Neural progenitor cell (in vitro differentiated cells): ENCODE data around the gene NPFFR2. TPM values are rescaled to one million over a fixed set of nuclear protein-coding genes. Genes with fewer than 3 reads are reported as not detected.

ENCODE experiments used
- DNase-seq: peaks from one replicate; pipeline ENCODE4 v3.0.0-alpha.2; 2016; ENCODE audit warnings: low spot score
- H2AFZ ChIP-seq: fragments of 200-600 bp; sonication (generic); replicated peaks from 2 replicates; pipeline ENCODE4 v1.6.1; 2016; ENCODE audit warnings: antibody characterized with exemption
- H3F3A ChIP-seq: fragments of 200-600 bp; sonication (generic); 2 replicates; pipeline ENCODE4 v1.6.1; 2016; ENCODE audit warnings: antibody characterized with exemption, low read depth
- H3K27ac ChIP-seq: fragments of 200-600 bp; sonication (generic); 2 replicates; pipeline ENCODE4 v1.5.1; 2016; ENCODE audit warnings: mild to moderate bottlenecking
- H3K27me3 ChIP-seq: fragments of 200-600 bp; sonication (generic); 2 replicates; pipeline ENCODE4 v1.6.1; 2016; ENCODE audit warnings: mild to moderate bottlenecking, moderate library complexity
- H3K36me3 ChIP-seq: fragments of 200-600 bp; sonication (generic); 2 replicates; pipeline ENCODE4 v1.5.1; 2016
- H3K4me1 ChIP-seq: fragments of 200-600 bp; sonication (generic); 2 replicates; pipeline ENCODE4 v1.6.1; 2016; ENCODE audit warnings: mixed run types
- H3K4me2 ChIP-seq: fragments of 200-600 bp; sonication (generic); 2 replicates; pipeline ENCODE4 v1.6.1; 2016
- H3K4me3 ChIP-seq: fragments of 200-600 bp; sonication (generic); 2 replicates; pipeline ENCODE4 v1.5.1; 2016
- H3K79me2 ChIP-seq: fragments of 200-600 bp; sonication (generic); 2 replicates; pipeline ENCODE4 v1.6.1; 2016; ENCODE audit warnings: low read depth
- H3K9ac ChIP-seq: fragments of 200-600 bp; sonication (generic); 2 replicates; pipeline ENCODE4 v1.6.1; 2016
- H3K9me3 ChIP-seq: fragments of 200-600 bp; sonication (generic); 2 replicates; pipeline ENCODE4 v1.5.1; 2016; ENCODE audit warnings: low read depth
- H4K20me1 ChIP-seq: fragments of 200-600 bp; sonication (generic); 2 replicates; pipeline ENCODE4 v1.6.1; 2016; ENCODE audit warnings: low read depth
- H3K27ac Mint-ChIP-seq: 3 replicates; pipeline ENCODE4 v1.8.0; 2021; ENCODE audit warnings: mixed read lengths
- H3K27me3 Mint-ChIP-seq: 2 replicates; pipeline ENCODE4 v1.8.0; 2022; ENCODE audit warnings: low read depth, mild to moderate bottlenecking, inconsistent platforms, moderate library complexity, mixed read lengths; ENCODE audit not compliant: insufficient read depth
- H3K36me3 Mint-ChIP-seq: 3 replicates; pipeline ENCODE4 v1.8.0; 2021; ENCODE audit warnings: mixed read lengths
- H3K4me1 Mint-ChIP-seq: 3 replicates; pipeline ENCODE4 v1.8.0; 2021; ENCODE audit warnings: mixed read lengths
- H3K4me3 Mint-ChIP-seq: 3 replicates; pipeline ENCODE4 v1.8.0; 2021; ENCODE audit warnings: mild to moderate bottlenecking, moderate library complexity, mixed read lengths
- H3K9me3 Mint-ChIP-seq: 3 replicates; pipeline ENCODE4 v1.8.0; 2020; ENCODE audit warnings: mixed read lengths
- CTCF ChIP-seq: fragments of 200-600 bp; sonication (generic); IDR thresholded peaks from 2 replicates; pipeline ENCODE4 v1.5.1; 2017; ENCODE audit warnings: antibody characterized with exemption, mild to moderate bottlenecking
- EZH2 ChIP-seq: fragments of 200-600 bp; sonication (generic); IDR thresholded peaks from 2 replicates; pipeline ENCODE4 v1.6.1; 2017; ENCODE audit warnings: antibody characterized with exemption, mild to moderate bottlenecking, moderate library complexity
- EZH2phosphoT487 ChIP-seq: fragments of 200-600 bp; sonication (generic); IDR thresholded peaks from 2 replicates; pipeline ENCODE4 v1.6.1; 2017; ENCODE audit warnings: antibody characterized with exemption
- total RNA-seq: library from RNA; depleted of rRNA; stranded (reverse); fragments of >200 nt; gene quantifications from 2 replicates; pipeline ENCODE4 v1.2.3, GENCODE V29; 2015; ENCODE audit warnings: low replicate concordance

The NPFFR2 gene
- total RNA-seq: 0.62 and 2.1 TPM in 2 replicates

DNA sequence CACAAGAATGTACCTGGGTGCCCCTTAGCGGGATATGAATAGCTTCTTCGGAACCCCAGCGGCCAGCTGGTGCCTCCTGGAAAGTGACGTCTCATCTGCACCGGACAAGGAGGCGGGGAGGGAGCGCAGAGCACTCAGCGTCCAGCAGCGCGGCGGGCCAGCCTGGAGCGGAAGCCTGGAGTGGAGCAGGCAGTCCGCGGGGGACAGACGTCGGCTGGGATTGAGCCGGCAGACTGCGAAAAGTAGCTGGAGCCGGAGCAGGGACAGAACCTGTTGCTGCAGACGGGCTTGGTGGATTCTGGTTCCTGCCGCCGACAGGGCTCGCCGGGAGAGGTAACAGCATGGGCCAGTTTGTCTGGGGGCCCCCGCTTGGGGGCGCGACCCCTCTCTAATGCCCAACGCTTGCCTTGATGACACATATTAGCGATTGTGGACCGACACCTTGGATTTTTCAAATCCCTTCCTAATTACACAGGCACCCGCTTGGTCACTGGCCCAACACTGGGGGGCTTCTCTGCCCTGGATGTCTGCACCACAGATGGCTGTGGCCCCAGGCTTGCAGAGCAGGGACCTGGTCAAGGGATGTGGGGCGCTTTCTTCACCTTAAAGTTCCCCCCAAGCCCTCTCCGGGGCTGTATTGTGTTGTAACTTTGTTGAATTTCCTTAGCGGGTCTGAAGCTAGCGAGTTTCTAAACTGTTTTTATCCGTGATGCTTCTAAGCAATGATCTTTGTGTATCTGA, at the start of gene NPFFR2:
TSS of gene NPFFR2 (plus strand) at position 133 of the 741 bp plus-strand sequence. CDS start 96,592 bp downstream, outside the sequence.
- H3K27me3 Mint-ChIP-seq: peaks cover 6% of the 10 kb centered on the region
- Histone ChIP-seq H2AFZ (peak within 1 kb of the TSS; percentile 99), H3K79me2 (no peaks in the 10 kb centered on the region), H3K27me3 (peaks cover 23% of the 10 kb centered on the region), H3K4me1 (no peaks in the 10 kb centered on the region), H4K20me1 (no peaks in the 10 kb centered on the region), H3F3A (no peaks in the 10 kb centered on the region), H3K36me3 (no peaks in the 10 kb centered on the region), H3K4me2 (peak within 1 kb of the TSS; percentile 83), H3K9me3 (no peaks in the 10 kb centered on the region), H3K27ac (no peak within 1 kb of the TSS), H3K9ac (no peak within 1 kb of the TSS), H3K4me3 (peak within 1 kb of the TSS; percentile 53)
- peak; percentile 77 for DNase-seq
- TF ChIP-seq CTCF: no peak
- TF ChIP-seq EZH2: no peak
- TF ChIP-seq EZH2phosphoT487: no peak
- H3K9me3 Mint-ChIP-seq: no peaks in the 10 kb centered on the region
- peaks cover 9% of the 10 kb centered on the region for H3K4me1 Mint-ChIP-seq
- no peaks in the 10 kb centered on the region for H3K36me3 Mint-ChIP-seq
- peak within 1 kb of the TSS; percentile 86 for H3K4me3 Mint-ChIP-seq
- H3K27ac Mint-ChIP-seq: no peak within 1 kb of the TSS

DNA sequence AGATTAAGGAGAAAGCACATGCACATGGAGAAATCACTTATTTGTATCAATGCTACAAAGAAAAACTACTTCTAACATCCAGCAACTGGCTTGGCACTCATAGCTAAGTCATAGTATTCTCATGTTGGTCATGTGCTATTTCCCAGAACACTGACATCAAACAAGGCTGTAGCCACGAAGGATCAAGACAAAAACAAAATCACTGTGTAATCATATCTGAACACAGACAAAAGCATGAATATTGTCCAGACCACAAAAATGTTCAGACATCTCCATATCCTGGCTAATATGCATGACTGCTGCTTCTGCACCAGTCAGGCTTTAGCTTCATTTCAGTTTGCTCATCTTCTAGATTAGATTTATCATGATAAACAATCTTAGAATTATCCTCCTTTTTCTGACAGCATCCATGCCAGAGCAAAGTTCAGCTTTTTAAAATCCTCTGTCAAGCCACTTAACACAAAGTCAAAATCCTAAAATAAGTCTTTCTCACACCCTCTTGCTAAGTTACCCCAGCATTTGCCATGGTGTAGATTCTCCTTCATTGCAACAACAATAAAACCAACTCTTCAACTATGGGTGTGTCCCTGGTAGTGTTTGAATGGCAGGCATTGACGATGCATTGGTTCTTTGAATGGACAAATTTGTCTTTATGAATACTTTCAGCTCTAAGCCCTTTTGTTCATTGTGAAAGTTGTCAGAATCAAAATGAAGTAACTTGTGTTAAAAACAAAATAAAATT, 39.1 kb upstream of the NPFFR2 start:
- no peak for DNase-seq
- no peaks in the 10 kb centered on the region for H3K79me2 ChIP-seq
- no peaks in the 10 kb centered on the region for H3K27me3 ChIP-seq
- H3K4me3 ChIP-seq: no peak overlapping the region
- H3K4me1 ChIP-seq: no peaks in the 10 kb centered on the region
- H3K4me2 ChIP-seq: no peak overlapping the region
- Mint-ChIP-seq H3K4me3 (no peak overlapping the region), H3K27me3 (no peaks in the 10 kb centered on the region), H3K9me3 (peaks cover 11% of the 10 kb centered on the region), H3K36me3 (no peaks in the 10 kb centered on the region), H3K27ac (no peak overlapping the region), H3K4me1 (no peaks in the 10 kb centered on the region)
- no peaks in the 10 kb centered on the region for H3K36me3 ChIP-seq
- no peak overlapping the region for H3K27ac ChIP-seq
- H2AFZ ChIP-seq: no peak overlapping the region
- no peaks in the 10 kb centered on the region for H3F3A ChIP-seq
- H4K20me1 ChIP-seq: no peaks in the 10 kb centered on the region
- H3K9ac ChIP-seq: no peak overlapping the region
- no peaks in the 10 kb centered on the region for H3K9me3 ChIP-seq
- TF ChIP-seq EZH2phosphoT487 (no peak), CTCF (no peak), EZH2 (no peak)

DNA sequence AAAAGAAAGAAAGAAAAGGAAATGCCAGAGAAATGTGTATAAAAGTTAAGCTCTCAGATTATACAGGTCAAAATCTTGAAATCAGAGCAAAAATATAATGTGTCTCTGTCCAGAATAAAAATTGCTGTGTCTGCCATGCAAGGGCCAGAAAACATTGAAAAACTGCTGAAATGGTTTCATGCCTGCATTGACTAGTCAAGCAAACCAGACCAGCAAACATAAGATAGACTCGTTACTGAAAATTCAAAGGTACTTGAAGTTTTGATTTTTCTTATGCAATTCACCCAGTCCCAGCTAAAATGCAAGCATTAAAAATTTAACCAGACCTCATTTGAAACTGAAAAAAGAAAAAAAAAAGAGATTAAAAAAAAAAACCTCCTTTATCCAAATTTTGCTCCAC, 37.2 kb upstream of the NPFFR2 start:
- Histone ChIP-seq H3K9ac (no peak overlapping the region), H4K20me1 (no peaks in the 10 kb centered on the region), H3K36me3 (no peaks in the 10 kb centered on the region), H3K4me3 (no peak overlapping the region), H3K27ac (no peak overlapping the region), H3K79me2 (no peaks in the 10 kb centered on the region), H3K4me1 (no peaks in the 10 kb centered on the region), H3K27me3 (no peaks in the 10 kb centered on the region), H3K4me2 (no peak overlapping the region), H3F3A (no peaks in the 10 kb centered on the region), H2AFZ (no peak overlapping the region), H3K9me3 (no peaks in the 10 kb centered on the region)
- peaks cover 15% of the 10 kb centered on the region for H3K9me3 Mint-ChIP-seq
- no peak overlapping the region for H3K27ac Mint-ChIP-seq
- TF ChIP-seq CTCF (no peak), EZH2 (no peak), EZH2phosphoT487 (no peak)
- H3K4me1 Mint-ChIP-seq: no peaks in the 10 kb centered on the region
- H3K4me3 Mint-ChIP-seq: no peak overlapping the region
- DNase-seq: no peak
- no peaks in the 10 kb centered on the region for H3K36me3 Mint-ChIP-seq
- no peaks in the 10 kb centered on the region for H3K27me3 Mint-ChIP-seq
